Measurements from ENCODE around the gene MIPOL1. TPM values are rescaled to one million over a fixed set of nuclear protein-coding genes. Genes with fewer than 3 reads are reported as not detected.
"Not testable (repeated sequence)": the region's sequence is repeated elsewhere in the genome, so short reads cannot be mapped to it uniquely, and the experiment has no call there.

MIPOL1 gene
- total RNA-seq, 1 experiment from 2014 or later = 18.7 TPM

DNA sequence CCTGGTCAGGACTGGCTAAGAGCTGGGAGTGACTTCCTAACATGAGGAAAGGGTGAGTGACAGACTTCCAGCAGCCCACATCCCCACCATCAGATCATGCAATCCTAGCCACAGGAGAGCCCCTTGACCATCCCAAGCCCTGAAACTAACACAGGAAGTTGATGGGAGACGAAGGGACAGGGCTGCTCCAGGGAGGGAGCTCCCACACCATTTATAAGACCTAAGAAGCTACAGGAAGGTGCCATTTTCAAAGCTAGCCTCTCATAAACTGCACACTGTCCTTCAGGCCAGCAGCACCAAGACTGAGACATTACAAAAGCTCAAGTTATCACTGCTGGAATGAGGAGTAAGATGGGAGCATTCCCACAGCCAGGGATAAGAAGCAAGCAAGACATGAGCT, 44.7 kb upstream of the MIPOL1 start:
- H3K27ac Mint-ChIP-seq (ENCODE audit: unreplicated experiment) = no peak overlapping the region

DNA sequence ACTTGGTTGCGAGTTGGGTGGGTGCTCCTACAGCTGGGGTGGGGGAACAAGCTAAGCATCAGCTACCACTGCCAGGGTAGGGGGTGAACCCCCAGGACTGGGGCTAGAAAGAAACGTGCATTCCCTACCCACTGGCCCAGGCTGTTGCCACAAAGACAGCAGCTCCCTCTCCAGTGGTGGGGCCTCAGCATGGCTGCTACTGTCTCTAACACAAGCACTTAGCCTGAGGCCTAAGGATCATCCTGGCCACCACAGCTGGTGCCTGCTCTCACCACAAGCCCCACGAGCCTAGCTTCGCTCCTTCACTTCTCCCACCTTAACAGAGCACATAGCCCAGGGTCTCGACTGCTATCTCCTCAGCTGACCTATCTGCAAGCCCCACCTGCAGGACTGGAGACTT, 44.3 kb upstream of the MIPOL1 start:
- Mint-ChIP-seq H3K4me3 (ENCODE audit: unreplicated experiment) (no peak overlapping the region), H3K27ac (ENCODE audit: unreplicated experiment) (no peak overlapping the region), H3K27me3 (ENCODE audit: insufficient read depth, unreplicated experiment) (peaks cover 6% of the 10 kb centered on the region), H3K9me3 (ENCODE audit: unreplicated experiment) (peaks cover under 1% of the 10 kb centered on the region), H3K4me1 (ENCODE audit: low read depth, unreplicated experiment) (peaks cover 6% of the 10 kb centered on the region), H3K36me3 (ENCODE audit: insufficient read depth, unreplicated experiment) (no peaks in the 10 kb centered on the region)
- H3K27me3 ChIP-seq (replicated peaks; ENCODE audit: control insufficient read depth, insufficient read depth, low read length) = no peaks in the 10 kb centered on the region
- intact Hi-C loops (cut with micrococcal nuclease; ENCODE audit: unreplicated experiment) = loop anchor here (5.0 kb wide), 1 partner anchor 491 kb away; the partner anchor contains the start of gene PAX9
- no peak for DNase-seq
- TF ChIP-seq, protein P1, sequence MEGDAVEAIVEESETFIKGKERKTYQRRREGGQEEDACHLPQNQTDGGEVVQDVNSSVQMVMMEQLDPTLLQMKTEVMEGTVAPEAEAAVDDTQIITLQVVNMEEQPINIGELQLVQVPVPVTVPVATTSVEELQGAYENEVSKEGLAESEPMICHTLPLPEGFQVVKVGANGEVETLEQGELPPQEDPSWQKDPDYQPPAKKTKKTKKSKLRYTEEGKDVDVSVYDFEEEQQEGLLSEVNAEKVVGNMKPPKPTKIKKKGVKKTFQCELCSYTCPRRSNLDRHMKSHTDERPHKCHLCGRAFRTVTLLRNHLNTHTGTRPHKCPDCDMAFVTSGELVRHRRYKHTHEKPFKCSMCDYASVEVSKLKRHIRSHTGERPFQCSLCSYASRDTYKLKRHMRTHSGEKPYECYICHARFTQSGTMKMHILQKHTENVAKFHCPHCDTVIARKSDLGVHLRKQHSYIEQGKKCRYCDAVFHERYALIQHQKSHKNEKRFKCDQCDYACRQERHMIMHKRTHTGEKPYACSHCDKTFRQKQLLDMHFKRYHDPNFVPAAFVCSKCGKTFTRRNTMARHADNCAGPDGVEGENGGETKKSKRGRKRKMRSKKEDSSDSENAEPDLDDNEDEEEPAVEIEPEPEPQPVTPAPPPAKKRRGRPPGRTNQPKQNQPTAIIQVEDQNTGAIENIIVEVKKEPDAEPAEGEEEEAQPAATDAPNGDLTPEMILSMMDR (IDR thresholded peaks at IDR 0.05; ENCODE audit: insufficient read depth in 1 of 2, low read depth in 1 of 2, low read length in 1 of 2, severe bottlenecking in 1 of 2, unreplicated experiment in 1 of 2) = no peak
- ChIA-PET POLR2A (no interaction called here), CTCF (interaction anchor here (0.8 to 1.2 kb wide), 3 partner anchors 211 to 601 kb away, joined by 3 to 4 read pairs (median 3); no protein-coding TSS in a partner anchor)
- H3K9me3 ChIP-seq = no peaks in the 10 kb centered on the region
- no TSS peak for BruUV-seq (replicated peaks)
- H3K4me1 ChIP-seq = no peaks in the 10 kb centered on the region
- no peak overlapping the region for H3K4me3 ChIP-seq (ENCODE audit: low read depth, low read length)
- H3K36me3 ChIP-seq (ENCODE audit: control insufficient read depth, insufficient read depth, low read length) = no peaks in the 10 kb centered on the region

More for the DNA sequence above, 44.7 kb upstream of the MIPOL1 start:
- Histone ChIP-seq H3K4me1 (no peaks in the 10 kb centered on the region), H3K9me3 (no peaks in the 10 kb centered on the region), H3K36me3 (ENCODE audit: control insufficient read depth, insufficient read depth, low read length) (no peaks in the 10 kb centered on the region), H3K27me3 (replicated peaks; ENCODE audit: control insufficient read depth, insufficient read depth, low read length) (no peaks in the 10 kb centered on the region), H3K4me3 (ENCODE audit: low read depth, low read length) (no peak overlapping the region)
- TF ChIP-seq, protein P1 (IDR thresholded peaks at IDR 0.05; ENCODE audit: insufficient read depth in 1 of 2, low read depth in 1 of 2, low read length in 1 of 2, severe bottlenecking in 1 of 2, unreplicated experiment in 1 of 2) = no peak
- intact Hi-C loops (cut with micrococcal nuclease; ENCODE audit: unreplicated experiment) = loop anchor here (5.0 kb wide), 1 partner anchor 491 kb away; the partner anchor contains the start of gene PAX9
- peaks cover 4% of the 10 kb centered on the region for H3K27me3 Mint-ChIP-seq (ENCODE audit: insufficient read depth, unreplicated experiment)
- ChIA-PET POLR2A (no interaction called here), CTCF (interaction anchor here (0.8 to 1.2 kb wide), 3 partner anchors 211 to 600 kb away, joined by 3 to 4 read pairs (median 3); no protein-coding TSS in a partner anchor)
- DNase-seq = no peak
- H3K9me3 Mint-ChIP-seq (ENCODE audit: unreplicated experiment) = no peaks in the 10 kb centered on the region
- no peak overlapping the region for H3K4me3 Mint-ChIP-seq (ENCODE audit: unreplicated experiment)
- H3K4me1 Mint-ChIP-seq (ENCODE audit: low read depth, unreplicated experiment) = peaks cover 6% of the 10 kb centered on the region
- BruUV-seq (replicated peaks) = no TSS peak
- H3K36me3 Mint-ChIP-seq (ENCODE audit: insufficient read depth, unreplicated experiment) = no peaks in the 10 kb centered on the region

DNA sequence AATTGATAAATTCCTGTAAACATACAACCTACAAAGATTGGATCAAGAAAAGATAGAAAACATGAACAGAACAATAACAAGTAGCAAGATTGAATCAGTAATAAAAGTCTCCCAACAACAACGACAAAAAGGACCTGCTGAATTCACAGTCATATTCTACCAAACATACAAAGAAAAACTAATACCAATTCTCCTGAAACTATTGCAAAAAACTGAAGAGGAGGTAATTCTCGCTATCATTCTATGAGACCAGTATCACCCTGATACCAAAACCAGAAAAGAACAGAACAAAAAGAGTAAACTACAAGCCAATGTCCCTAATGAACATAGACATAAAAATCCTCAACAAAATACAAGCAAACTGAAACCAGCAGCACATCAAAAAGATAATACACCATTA, 39.8 kb upstream of the MIPOL1 start:
- Mint-ChIP-seq H3K4me3 (ENCODE audit: unreplicated experiment) (no peak overlapping the region), H3K36me3 (ENCODE audit: insufficient read depth, unreplicated experiment) (no peaks in the 10 kb centered on the region), H3K4me1 (ENCODE audit: low read depth, unreplicated experiment) (no peaks in the 10 kb centered on the region), H3K9me3 (ENCODE audit: unreplicated experiment) (peaks cover 32% of the 10 kb centered on the region), H3K27ac (ENCODE audit: unreplicated experiment) (no peak overlapping the region), H3K27me3 (ENCODE audit: insufficient read depth, unreplicated experiment) (peaks cover 6% of the 10 kb centered on the region)
- H3K27me3 ChIP-seq (replicated peaks; ENCODE audit: control insufficient read depth, insufficient read depth, low read length) = no peaks in the 10 kb centered on the region
- no peaks in the 10 kb centered on the region for H3K36me3 ChIP-seq (ENCODE audit: control insufficient read depth, insufficient read depth, low read length)
- CTCF ChIA-PET = no interaction called here
- no peaks in the 10 kb centered on the region for H3K9me3 ChIP-seq
- no peaks in the 10 kb centered on the region for H3K4me1 ChIP-seq
- POLR2A ChIA-PET = no interaction called here
- no peak for DNase-seq
- no TSS peak for BruUV-seq (replicated peaks)
- intact Hi-C loops (cut with micrococcal nuclease; ENCODE audit: unreplicated experiment) = no loop called here
- no peak overlapping the region for H3K4me3 ChIP-seq (ENCODE audit: low read depth, low read length)
- TF ChIP-seq, protein P1 (IDR thresholded peaks at IDR 0.05; ENCODE audit: insufficient read depth in 1 of 2, low read depth in 1 of 2, low read length in 1 of 2, severe bottlenecking in 1 of 2, unreplicated experiment in 1 of 2) = no peak

DNA sequence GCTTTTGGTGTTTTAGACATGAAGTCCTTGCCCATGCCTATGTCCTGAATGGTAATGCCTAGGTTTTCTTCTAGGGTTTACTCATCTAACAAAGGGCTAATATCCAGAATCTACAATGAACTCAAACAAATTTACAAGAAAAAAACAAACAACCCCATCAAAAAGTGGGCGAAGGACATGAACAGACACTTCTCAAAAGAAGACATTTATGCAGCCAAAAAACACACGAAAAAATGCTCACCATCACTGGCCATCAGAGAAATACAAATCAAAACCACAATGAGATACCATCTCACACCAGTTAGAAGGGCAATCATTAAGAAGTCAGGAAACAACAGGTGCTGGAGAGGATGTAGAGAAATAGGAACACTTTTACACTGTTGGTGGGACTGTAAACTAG, 35.4 kb upstream of the MIPOL1 start:
- H3K27ac Mint-ChIP-seq (ENCODE audit: unreplicated experiment); H3K36me3 ChIP-seq (ENCODE audit: control insufficient read depth, insufficient read depth, low read length); H3K4me3 Mint-ChIP-seq (ENCODE audit: unreplicated experiment); H3K27me3 ChIP-seq (replicated peaks; ENCODE audit: control insufficient read depth, insufficient read depth, low read length); H3K27me3 Mint-ChIP-seq (ENCODE audit: insufficient read depth, unreplicated experiment); H3K9me3 ChIP-seq; BruUV-seq (replicated peaks); intact Hi-C loops (cut with micrococcal nuclease; ENCODE audit: unreplicated experiment); CTCF ChIA-PET; H3K4me1 Mint-ChIP-seq (ENCODE audit: low read depth, unreplicated experiment); H3K36me3 Mint-ChIP-seq (ENCODE audit: insufficient read depth, unreplicated experiment); H3K4me1 ChIP-seq; DNase-seq; POLR2A ChIA-PET; H3K4me3 ChIP-seq (ENCODE audit: low read depth, low read length): not testable (repeated sequence)
- peaks cover 32% of the 10 kb centered on the region for H3K9me3 Mint-ChIP-seq (ENCODE audit: unreplicated experiment)
